GM19438 (cell line): Measurements from ENCODE around the gene NUP62CL.

Source experiments
- ATAC-seq: cut with Tn5 transposase; IDR thresholded peaks from one replicate; pipeline ENCODE4 v1.9.1; 2021; ENCODE audit warnings: low read depth; ENCODE audit not compliant: unreplicated experiment

Gene NUP62CL

GRCh38 chrX:107154787-107155620 is 51.2 kb downstream of the NUP62CL start:
- no peak for ATAC-seq

DNA sequence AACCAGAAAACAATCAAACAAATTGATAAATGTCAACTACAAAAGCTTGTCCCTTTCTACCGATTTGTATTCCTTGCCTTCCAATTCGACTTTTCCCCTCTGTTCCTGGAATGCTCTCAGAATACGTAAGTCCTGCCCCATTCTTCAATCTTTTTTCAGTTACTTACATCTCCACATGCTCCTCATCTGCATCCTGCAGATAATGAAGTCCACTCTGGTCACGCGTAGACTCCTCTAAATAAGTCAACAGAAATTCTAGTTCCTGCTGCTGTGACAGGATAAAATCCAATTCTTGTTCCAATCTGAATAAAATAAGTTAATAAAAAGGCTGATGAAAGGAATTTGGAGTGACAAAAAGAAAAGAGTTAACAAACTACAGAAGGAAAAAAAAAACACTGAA is 53.2 kb downstream of the NUP62CL start:
- ATAC-seq: no peak

GRCh38 chrX:107146670-107147069 is 59.6 kb downstream of the NUP62CL start:
- no peak for ATAC-seq

DNA sequence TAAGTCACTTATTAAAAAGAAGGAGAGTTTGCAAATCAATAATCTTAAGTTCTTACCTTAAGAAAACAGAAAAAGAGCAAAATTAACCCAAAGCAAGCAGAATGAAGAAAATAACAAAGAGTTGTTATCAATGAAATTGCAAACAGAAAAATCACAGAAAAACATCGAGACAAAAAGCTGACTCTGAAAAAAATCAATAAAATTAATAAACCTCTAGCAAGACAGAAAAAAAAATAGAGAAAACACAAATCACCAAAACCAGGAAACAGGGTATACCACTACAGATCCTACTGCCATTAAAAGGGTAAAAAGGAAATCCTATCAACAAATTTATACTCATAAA is 70.3 kb downstream of the NUP62CL start:
- ATAC-seq: no peak

- no peak for ATAC-seq
Observed at GRCh38 chrX:107135049-107135964, 70.9 kb downstream of the NUP62CL start.

DNA sequence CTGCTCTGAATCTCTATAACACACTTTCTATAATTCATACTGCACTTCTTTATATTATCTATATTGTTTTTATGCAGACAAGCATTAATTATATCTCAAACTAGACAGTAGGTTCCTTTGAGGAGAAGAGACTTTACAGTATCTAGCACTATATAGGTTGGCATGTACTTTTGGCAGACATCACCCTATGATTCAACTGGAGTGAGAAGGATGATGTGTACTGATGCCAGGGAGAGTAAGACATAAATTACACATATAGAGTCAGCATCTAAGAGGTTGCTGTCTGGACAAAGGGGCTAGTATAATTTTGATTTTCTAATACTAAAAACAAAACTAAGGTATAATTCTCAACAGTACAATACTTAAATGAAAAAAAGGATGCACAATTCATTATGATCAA is 82.5 kb downstream of the NUP62CL start:
- ATAC-seq: no peak

DNA sequence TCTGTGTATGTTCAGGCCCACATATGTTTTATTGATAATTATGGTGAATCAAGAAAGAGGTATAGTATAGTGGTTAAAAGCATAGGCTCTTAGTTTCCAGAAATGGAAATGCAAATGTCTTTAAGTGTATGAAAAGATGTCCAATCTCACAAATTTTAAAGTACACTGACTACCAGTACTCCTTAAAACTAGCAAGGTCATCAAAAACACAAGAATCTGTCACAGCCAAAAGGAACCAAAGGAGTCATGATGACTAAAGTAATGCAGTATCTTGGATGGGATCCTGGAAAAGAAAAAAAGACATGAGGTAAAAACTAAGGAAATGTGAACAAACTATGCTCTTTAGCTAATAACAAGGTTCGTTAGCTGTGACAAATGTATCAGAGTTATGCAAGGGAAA is 87.0 kb downstream of the NUP62CL start:
- no peak for ATAC-seq

- ATAC-seq: peak; percentile 100
Observed at GRCh38 chrX:107118322-107119147, 87.7 kb downstream of the NUP62CL start, which contains the start of gene RBM41. Gene RBM41 (minus strand): TSS chrX:107118822. CDS start chrX:107118773, 49 bp downstream.

DNA sequence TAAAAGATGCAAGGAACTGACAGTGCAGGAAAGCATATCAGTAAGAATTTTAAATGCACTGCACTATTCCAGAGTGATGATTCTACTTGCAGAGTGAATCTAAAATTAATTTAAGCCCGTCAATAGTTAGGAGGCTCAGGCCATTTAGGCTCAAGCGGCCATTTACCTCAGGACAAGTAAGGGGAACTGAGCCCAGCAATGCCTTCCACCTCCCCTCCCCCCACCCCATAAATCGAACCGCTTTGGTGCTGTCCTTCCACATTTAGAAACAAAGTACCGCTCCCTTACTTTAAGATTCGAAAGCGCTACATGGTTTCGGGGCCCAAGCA is 88.3 kb downstream of the NUP62CL start:
- ATAC-seq: no peak

DNA sequence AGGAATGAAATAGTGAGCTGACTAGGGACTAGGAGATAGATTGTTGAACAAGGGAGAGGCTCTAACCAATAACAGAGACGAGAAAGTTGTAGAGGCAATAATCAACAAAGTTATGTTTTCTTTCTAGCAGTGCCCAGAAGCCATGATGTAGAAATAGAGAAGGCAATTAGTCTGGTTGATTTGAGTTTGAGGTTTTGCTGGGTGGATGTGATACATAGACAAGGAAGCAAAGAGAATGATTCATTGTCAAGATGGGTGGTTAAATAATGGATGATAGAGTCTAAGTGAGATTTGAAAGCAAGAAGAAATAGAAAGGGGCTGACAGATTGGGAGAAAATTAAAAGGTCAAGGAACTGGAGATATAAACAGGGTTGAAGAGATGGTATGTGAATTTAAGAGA is 98.8 kb downstream of the NUP62CL start:
- ATAC-seq: no peak

DNA sequence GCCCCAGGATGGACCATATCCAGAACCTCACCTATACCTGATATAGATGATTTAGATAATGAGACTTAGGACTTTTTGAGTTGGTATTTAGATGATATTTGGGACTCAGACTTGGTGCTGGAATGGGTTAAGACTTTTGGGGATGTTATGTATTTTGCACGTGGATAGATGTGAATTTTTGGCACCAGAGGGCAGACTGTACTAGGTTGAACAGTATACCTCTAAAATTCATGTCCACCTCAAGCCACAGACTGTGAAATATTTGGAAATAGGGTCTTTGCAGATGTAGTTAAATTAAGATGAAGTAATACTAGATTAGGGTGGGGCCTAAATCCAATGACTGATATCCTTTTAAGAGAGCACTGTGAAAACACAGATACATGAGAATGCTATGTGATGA is 103.3 kb downstream of the NUP62CL start:
- no peak for ATAC-seq

DNA sequence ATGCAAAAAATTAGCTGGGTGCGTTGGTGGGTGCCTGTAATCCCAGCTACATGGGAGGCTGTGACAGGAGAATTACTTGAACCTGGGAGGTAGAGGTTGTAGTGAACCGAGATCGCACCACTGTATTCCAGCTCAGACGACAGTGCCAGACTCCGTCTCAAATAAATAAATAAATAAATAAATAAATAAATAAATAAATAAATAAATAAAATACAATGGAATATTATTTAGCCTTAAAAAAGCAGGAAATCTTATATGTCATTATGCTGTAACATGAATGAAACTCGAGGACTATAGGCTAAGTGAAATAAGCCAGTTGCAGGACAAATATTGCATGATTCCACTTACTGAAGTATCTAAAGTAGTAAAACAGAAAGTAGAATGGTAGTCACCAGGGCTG is 130.1 kb downstream of the NUP62CL start:
- ATAC-seq: no peak
